Skeletal muscle satellite cell (primary cell): Measurements from ENCODE around the gene DGLUCY. TPM values are rescaled to one million over a fixed set of nuclear protein-coding genes. Genes with fewer than 3 reads are reported as not detected.
"Not testable (repeated sequence)": the region's sequence is repeated elsewhere in the genome, so short reads cannot be mapped to it uniquely, and the experiment has no call there.

Source experiments
- H3K27me3 ChIP-seq: 2 replicates; pipeline ENCODE4 v1.7.0; 2013; ENCODE audit warnings: low read length; ENCODE audit not compliant: control insufficient read depth, insufficient read depth
- H3K36me3 ChIP-seq: 2 replicates; pipeline ENCODE4 v1.7.0; 2013; ENCODE audit warnings: mild to moderate bottlenecking, control low read depth, low read length; ENCODE audit not compliant: insufficient read depth
- H3K4me1 ChIP-seq: 2 replicates; pipeline ENCODE4 v1.7.0; 2013; ENCODE audit warnings: low read length; ENCODE audit not compliant: control insufficient read depth, insufficient read depth
- H3K4me2 ChIP-seq: 2 replicates; pipeline ENCODE4 v1.7.0; 2013; ENCODE audit warnings: mild to moderate bottlenecking, low read length
- H3K4me3 ChIP-seq: 2 replicates; pipeline ENCODE4 v1.7.0; 2013; ENCODE audit warnings: low read length
- H3K9ac ChIP-seq: 2 replicates; pipeline ENCODE4 v1.7.0; 2013; ENCODE audit warnings: mild to moderate bottlenecking, low read depth, low read length, moderate library complexity
- H3K9me3 ChIP-seq: replicated peaks from 2 replicates; pipeline ENCODE4 v1.7.0; 2013; ENCODE audit warnings: mild to moderate bottlenecking, control low read depth, low read length
- total RNA-seq: library from RNA; depleted of rRNA; stranded (reverse); fragments of >200 nt; gene quantifications from 2 replicates; pipeline ENCODE4 v1.2.3, GENCODE V29; 2012; rRNA removed

DGLUCY gene
- total RNA-seq, result 32.2 and 33.9 TPM in 2 replicates

GRCh38 chr14:91113829-91114078 is at the start of gene DGLUCY:
TSS of gene DGLUCY (plus strand) at chr14:91114073. CDS start at chr14:91160295, 46,222 bp downstream.
- Histone ChIP-seq H3K27me3 (no peaks in the 10 kb centered on the region), H3K36me3 (no peaks in the 10 kb centered on the region), H3K9ac (peak within 1 kb of the TSS; percentile 82), H3K4me3 (peak within 1 kb of the TSS; percentile 78), H3K4me2 (peak within 1 kb of the TSS; percentile 96), H3K4me1 (peaks cover 48% of the 10 kb centered on the region), H3K9me3 (no peaks in the 10 kb centered on the region)

GRCh38 chr14:91065266-91065665 is 48.6 kb upstream of the DGLUCY start:
- Histone ChIP-seq H3K4me2 (no peak overlapping the region), H3K4me3 (no peak overlapping the region), H3K9me3 (no peaks in the 10 kb centered on the region), H3K27me3 (no peaks in the 10 kb centered on the region), H3K4me1 (peaks cover 5% of the 10 kb centered on the region), H3K36me3 (no peaks in the 10 kb centered on the region), H3K9ac (no peak overlapping the region)

- H3K9me3 ChIP-seq, result no peaks in the 10 kb centered on the region
- H3K36me3 ChIP-seq, result no peaks in the 10 kb centered on the region
- no peak overlapping the region for H3K9ac ChIP-seq
- H3K4me1 ChIP-seq, result no peaks in the 10 kb centered on the region
- H3K4me2 ChIP-seq, result no peak overlapping the region
- no peak overlapping the region for H3K4me3 ChIP-seq
- H3K27me3 ChIP-seq, result no peaks in the 10 kb centered on the region
Measured at GRCh38 chr14:91067186-91067585, 46.7 kb upstream of the DGLUCY start.

- no peaks in the 10 kb centered on the region for H3K27me3 ChIP-seq
- no peaks in the 10 kb centered on the region for H3K36me3 ChIP-seq
- no peaks in the 10 kb centered on the region for H3K9me3 ChIP-seq
- no peaks in the 10 kb centered on the region for H3K4me1 ChIP-seq
- H3K9ac ChIP-seq, result no peak overlapping the region
- H3K4me3 ChIP-seq, result no peak overlapping the region
- H3K4me2 ChIP-seq, result no peak overlapping the region
Measured at GRCh38 chr14:91068642-91069041, 45.2 kb upstream of the DGLUCY start.

- H3K4me1 ChIP-seq, result no peaks in the 10 kb centered on the region
- no peaks in the 10 kb centered on the region for H3K36me3 ChIP-seq
- no peaks in the 10 kb centered on the region for H3K27me3 ChIP-seq
- H3K4me3 ChIP-seq, result no peak overlapping the region
- no peaks in the 10 kb centered on the region for H3K9me3 ChIP-seq
- H3K9ac ChIP-seq, result no peak overlapping the region
- H3K4me2 ChIP-seq, result no peak overlapping the region
Measured at GRCh38 chr14:91070572-91070971, 43.3 kb upstream of the DGLUCY start.

- no peak overlapping the region for H3K4me2 ChIP-seq
- no peaks in the 10 kb centered on the region for H3K9me3 ChIP-seq
- no peaks in the 10 kb centered on the region for H3K4me1 ChIP-seq
- H3K27me3 ChIP-seq, result no peaks in the 10 kb centered on the region
- H3K4me3 ChIP-seq, result no peak overlapping the region
- H3K9ac ChIP-seq, result no peak overlapping the region
- no peaks in the 10 kb centered on the region for H3K36me3 ChIP-seq
Measured at GRCh38 chr14:91075553-91075952, 38.3 kb upstream of the DGLUCY start.

GRCh38 chr14:91078095-91078737 is 35.7 kb upstream of the DGLUCY start:
- no peaks in the 10 kb centered on the region for H3K27me3 ChIP-seq
- no peaks in the 10 kb centered on the region for H3K4me1 ChIP-seq
- no peaks in the 10 kb centered on the region for H3K36me3 ChIP-seq
- no peak overlapping the region for H3K9ac ChIP-seq
- H3K4me3 ChIP-seq, result no peak overlapping the region
- H3K4me2 ChIP-seq, result no peak overlapping the region
- no peaks in the 10 kb centered on the region for H3K9me3 ChIP-seq

- H3K4me1 ChIP-seq, result no peaks in the 10 kb centered on the region
- H3K27me3 ChIP-seq, result no peaks in the 10 kb centered on the region
- no peak overlapping the region for H3K9ac ChIP-seq
- no peak overlapping the region for H3K4me3 ChIP-seq
- H3K9me3 ChIP-seq, result no peaks in the 10 kb centered on the region
- H3K36me3 ChIP-seq, result no peaks in the 10 kb centered on the region
- H3K4me2 ChIP-seq, result no peak overlapping the region
Measured at GRCh38 chr14:91080071-91080470, 33.8 kb upstream of the DGLUCY start.

GRCh38 chr14:91082282-91082681 is 31.6 kb upstream of the DGLUCY start:
- Histone ChIP-seq H3K9me3 (no peaks in the 10 kb centered on the region), H3K27me3 (peaks cover 3% of the 10 kb centered on the region), H3K4me3 (no peak overlapping the region), H3K4me1 (no peaks in the 10 kb centered on the region), H3K4me2 (no peak overlapping the region), H3K36me3 (no peaks in the 10 kb centered on the region), H3K9ac (no peak overlapping the region)

GRCh38 chr14:91084516-91084915 is 29.4 kb upstream of the DGLUCY start:
- no peaks in the 10 kb centered on the region for H3K36me3 ChIP-seq
- H3K9ac ChIP-seq, result no peak overlapping the region
- H3K27me3 ChIP-seq, result peaks cover 20% of the 10 kb centered on the region
- no peak overlapping the region for H3K4me2 ChIP-seq
- no peak overlapping the region for H3K4me3 ChIP-seq
- no peaks in the 10 kb centered on the region for H3K4me1 ChIP-seq
- no peaks in the 10 kb centered on the region for H3K9me3 ChIP-seq

- H3K4me2 ChIP-seq, H3K9me3 ChIP-seq, H3K36me3 ChIP-seq, H3K4me3 ChIP-seq, H3K4me1 ChIP-seq, H3K9ac ChIP-seq: not testable (repeated sequence)
- peaks cover 43% of the 10 kb centered on the region for H3K27me3 ChIP-seq
Measured at GRCh38 chr14:91087470-91087869, 26.4 kb upstream of the DGLUCY start.

GRCh38 chr14:91088585-91089235 is 25.2 kb upstream of the DGLUCY start:
- Histone ChIP-seq H3K4me1 (no peaks in the 10 kb centered on the region), H3K9me3 (no peaks in the 10 kb centered on the region), H3K27me3 (peaks cover 44% of the 10 kb centered on the region), H3K4me2 (no peak overlapping the region), H3K4me3 (no peak overlapping the region), H3K9ac (no peak overlapping the region), H3K36me3 (no peaks in the 10 kb centered on the region)
